Effector memory CD4-positive, alpha-beta T cell (primary cell): Measurements from ENCODE around the gene CSDE1.

Source experiments
- DNase-seq, 3 donors: peaks; one replicate each; pipeline ENCODE4 v3.0.0-alpha.2; 2020
- H3K27ac ChIP-seq: 2 replicates; pipeline ENCODE4 v1.7.0; 2013; ENCODE audit warnings: mild to moderate bottlenecking, low read length, moderate library complexity; ENCODE audit not compliant: insufficient read depth, poor library complexity, severe bottlenecking
- H3K27me3 ChIP-seq: replicated peaks from 2 replicates; pipeline ENCODE4 v1.7.0; 2013; ENCODE audit warnings: mild to moderate bottlenecking, low read length; ENCODE audit not compliant: insufficient read depth, control insufficient read depth, poor library complexity, severe bottlenecking
- H3K36me3 ChIP-seq: 2 replicates; pipeline ENCODE4 v1.7.0; 2013; ENCODE audit warnings: mild to moderate bottlenecking, low read length, moderate library complexity; ENCODE audit not compliant: control insufficient read depth, insufficient read depth
- H3K4me1 ChIP-seq: 2 replicates; pipeline ENCODE4 v1.7.0; 2013; ENCODE audit warnings: low read length, mild to moderate bottlenecking; ENCODE audit not compliant: control insufficient read depth, insufficient read depth, poor library complexity, severe bottlenecking
- H3K4me3 ChIP-seq: 2 replicates; pipeline ENCODE4 v1.7.0; 2013; ENCODE audit warnings: low read length, low read depth, mild to moderate bottlenecking; ENCODE audit not compliant: insufficient read depth, poor library complexity, severe bottlenecking
- H3K9me3 ChIP-seq: 2 replicates; pipeline ENCODE4 v1.7.0; 2013; ENCODE audit warnings: mild to moderate bottlenecking, low read length, moderate library complexity; ENCODE audit not compliant: control insufficient read depth

Gene CSDE1

DNA sequence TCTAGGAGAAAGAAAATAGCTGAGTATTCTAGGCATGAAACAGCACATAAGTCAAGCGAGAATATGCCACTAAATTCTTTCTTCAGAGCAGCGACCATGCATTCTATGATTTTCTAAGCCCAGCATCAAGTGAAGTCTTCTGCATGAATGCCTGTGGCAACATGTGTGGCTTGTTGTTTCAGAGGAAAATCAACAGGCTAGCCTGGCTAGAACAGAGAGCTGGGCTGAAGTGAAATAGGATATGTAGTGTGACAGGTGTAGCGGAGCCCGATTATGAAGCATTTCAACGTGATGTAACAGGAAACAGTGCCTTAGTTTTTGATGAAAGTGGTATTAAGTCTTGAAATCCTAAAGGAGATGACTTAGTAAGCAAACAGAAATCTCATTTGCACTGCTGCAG lies 7.0 kb downstream of the CSDE1 start:
- Histone ChIP-seq H3K9me3 (no peaks in the 10 kb centered on the region), H3K4me3 (no peak overlapping the region), H3K27ac (no peak overlapping the region), H3K4me1 (peaks cover 56% of the 10 kb centered on the region), H3K36me3 (peaks cover 28% of the 10 kb centered on the region), H3K27me3 (no peaks in the 10 kb centered on the region)
- DNase-seq = no peak

DNA sequence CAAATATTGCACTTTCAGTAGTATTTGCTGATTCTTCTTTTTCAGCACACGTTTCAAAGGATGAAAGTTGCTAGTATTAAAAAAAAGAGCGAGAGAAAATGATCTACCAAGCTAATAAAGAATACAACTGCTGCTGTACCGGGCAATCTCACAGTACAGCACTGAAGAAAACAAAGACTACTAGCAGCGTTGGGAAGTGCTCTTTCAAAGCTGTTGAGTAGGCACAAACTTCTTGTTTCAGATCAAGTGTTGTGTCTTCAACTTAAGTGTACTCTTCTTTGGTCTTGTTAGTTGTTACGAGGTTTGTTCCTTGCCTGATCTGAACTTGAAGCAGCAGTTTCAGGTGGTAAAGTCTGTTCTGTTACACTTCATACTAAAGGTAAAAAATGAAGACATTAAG lies 7.9 kb downstream of the CSDE1 start:
- H3K27ac ChIP-seq = no peak overlapping the region
- H3K4me3 ChIP-seq = no peak overlapping the region
- no peaks in the 10 kb centered on the region for H3K27me3 ChIP-seq
- DNase-seq = no peak
- peaks cover 47% of the 10 kb centered on the region for H3K4me1 ChIP-seq
- no peaks in the 10 kb centered on the region for H3K9me3 ChIP-seq
- H3K36me3 ChIP-seq = peaks cover 28% of the 10 kb centered on the region

- Histone ChIP-seq H3K36me3 (peaks cover 40% of the 10 kb centered on the region), H3K4me3 (no peak overlapping the region), H3K27ac (no peak overlapping the region), H3K9me3 (no peaks in the 10 kb centered on the region), H3K27me3 (no peaks in the 10 kb centered on the region), H3K4me1 (peaks cover 25% of the 10 kb centered on the region)
- DNase-seq = no peak
Measured at GRCh38 chr1:114746450-114747121, 11.2 kb downstream of the CSDE1 start.

DNA sequence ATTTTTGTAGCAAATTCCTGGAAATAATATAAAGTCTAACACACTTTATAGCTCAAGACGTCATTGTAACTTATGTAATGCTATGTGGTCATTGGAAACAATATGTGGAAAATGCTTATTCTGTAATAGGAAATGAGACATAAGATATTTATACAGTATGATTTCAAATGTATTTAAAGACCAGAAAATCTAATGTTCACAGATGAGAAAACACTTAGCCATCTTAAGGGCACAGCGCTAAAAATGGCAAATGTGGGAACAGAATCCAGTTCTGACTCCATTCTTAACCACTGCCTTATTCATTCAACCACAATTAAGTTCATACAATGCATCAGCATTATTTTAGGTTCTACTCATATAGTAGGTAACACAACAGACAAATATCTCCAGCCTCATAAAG lies 12.5 kb downstream of the CSDE1 start:
- DNase-seq = no peak
- H3K4me3 ChIP-seq = no peak overlapping the region
- no peak overlapping the region for H3K27ac ChIP-seq
- no peaks in the 10 kb centered on the region for H3K27me3 ChIP-seq
- H3K36me3 ChIP-seq = peaks cover 45% of the 10 kb centered on the region
- H3K4me1 ChIP-seq = peaks cover 19% of the 10 kb centered on the region
- H3K9me3 ChIP-seq = no peaks in the 10 kb centered on the region

GRCh38 chr1:114741963-114742746 lies 15.6 kb downstream of the CSDE1 start:
- no peak for DNase-seq
- H3K27me3 ChIP-seq = no peaks in the 10 kb centered on the region
- no peak overlapping the region for H3K27ac ChIP-seq
- H3K4me3 ChIP-seq = no peak overlapping the region
- peaks cover 45% of the 10 kb centered on the region for H3K36me3 ChIP-seq
- peaks cover 11% of the 10 kb centered on the region for H3K4me1 ChIP-seq
- H3K9me3 ChIP-seq = no peaks in the 10 kb centered on the region

- Histone ChIP-seq H3K9me3 (no peaks in the 10 kb centered on the region), H3K4me3 (no peak overlapping the region), H3K4me1 (peaks cover 3% of the 10 kb centered on the region), H3K36me3 (peaks cover 53% of the 10 kb centered on the region), H3K27me3 (no peaks in the 10 kb centered on the region), H3K27ac (no peak overlapping the region)
- no peak for DNase-seq
Measured at GRCh38 chr1:114740331-114740730, 17.5 kb downstream of the CSDE1 start.

GRCh38 chr1:114737314-114737849 lies 20.4 kb downstream of the CSDE1 start:
- Histone ChIP-seq H3K4me1 (peaks cover 3% of the 10 kb centered on the region), H3K4me3 (no peak overlapping the region), H3K27me3 (no peaks in the 10 kb centered on the region), H3K9me3 (no peaks in the 10 kb centered on the region), H3K27ac (no peak overlapping the region), H3K36me3 (peaks cover 71% of the 10 kb centered on the region)
- DNase-seq = no peak

DNA sequence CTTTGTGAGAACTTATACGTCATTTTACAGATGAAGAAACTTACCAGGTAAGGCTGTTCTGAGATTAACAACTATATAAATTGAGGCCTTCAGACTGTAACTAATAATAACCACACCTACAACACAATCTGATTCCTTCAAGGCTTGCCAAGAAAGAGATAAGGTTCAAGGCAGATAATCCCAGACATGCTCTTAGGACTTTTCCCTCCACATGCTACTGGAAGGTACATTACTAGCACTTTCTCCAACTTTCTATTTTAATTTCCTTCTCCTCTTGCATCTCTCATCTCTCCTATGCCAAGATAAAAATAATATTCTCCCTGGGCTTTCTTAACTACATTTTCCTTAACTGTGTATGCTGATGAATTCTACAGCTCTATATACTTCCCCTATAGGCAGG lies 22.3 kb downstream of the CSDE1 start:
- Histone ChIP-seq H3K27ac (no peak overlapping the region), H3K27me3 (no peaks in the 10 kb centered on the region), H3K36me3 (peaks cover 80% of the 10 kb centered on the region), H3K9me3 (no peaks in the 10 kb centered on the region), H3K4me1 (no peaks in the 10 kb centered on the region), H3K4me3 (no peak overlapping the region)
- no peak for DNase-seq

DNA sequence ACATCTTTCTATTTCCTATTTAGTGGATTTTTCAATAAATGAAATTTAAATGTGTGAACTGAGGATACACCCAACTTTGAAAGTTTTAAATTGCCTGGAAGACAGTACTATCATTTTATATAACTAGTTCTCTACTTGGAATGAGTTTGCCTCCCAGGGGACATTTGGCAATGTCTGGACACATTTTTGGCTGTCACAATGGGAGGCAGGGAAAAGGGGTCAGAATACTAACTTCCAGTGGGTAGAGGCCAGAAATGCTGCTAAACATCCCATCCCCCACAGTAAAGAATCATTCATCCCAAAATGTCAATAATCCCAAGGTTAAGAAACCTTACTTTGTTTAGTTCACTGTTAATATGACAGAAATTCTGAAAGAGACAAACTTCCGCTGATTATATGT lies 28.0 kb downstream of the CSDE1 start:
- H3K27me3 ChIP-seq = no peaks in the 10 kb centered on the region
- H3K27ac ChIP-seq = no peak overlapping the region
- H3K9me3 ChIP-seq = no peaks in the 10 kb centered on the region
- H3K4me1 ChIP-seq = no peaks in the 10 kb centered on the region
- no peak for DNase-seq
- H3K36me3 ChIP-seq = peaks cover 93% of the 10 kb centered on the region
- H3K4me3 ChIP-seq = no peak overlapping the region

DNA sequence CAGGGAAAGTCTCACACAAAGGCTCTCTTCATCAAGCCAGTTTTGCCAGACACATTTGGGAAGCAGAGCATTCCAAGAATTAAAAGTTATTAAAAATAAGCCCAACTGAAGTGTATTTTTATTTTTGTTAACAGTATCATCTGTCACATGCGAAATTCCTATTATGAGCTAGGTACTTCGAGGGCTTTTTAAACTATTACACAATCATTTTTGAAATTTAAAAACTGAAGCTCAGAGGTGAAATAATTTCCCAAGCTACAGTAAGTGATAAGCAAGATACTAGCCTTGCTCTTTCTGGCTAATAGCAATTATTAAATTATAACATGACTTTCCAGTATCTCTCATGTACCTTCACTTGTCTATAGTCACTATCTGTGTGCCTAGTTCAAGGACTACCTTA lies 29.2 kb downstream of the CSDE1 start:
- Histone ChIP-seq H3K36me3 (peaks cover 93% of the 10 kb centered on the region), H3K9me3 (no peaks in the 10 kb centered on the region), H3K27ac (no peak overlapping the region), H3K4me1 (no peaks in the 10 kb centered on the region), H3K4me3 (no peak overlapping the region), H3K27me3 (no peaks in the 10 kb centered on the region)
- no peak for DNase-seq
